Epithelial cell of prostate (primary cell): Measurements from ENCODE around the gene PPFIBP1.
"Not testable (repeated sequence)": the region's sequence is repeated elsewhere in the genome, so short reads cannot be mapped to it uniquely, and the experiment has no call there.

Experiments
- DNase-seq: peaks from one replicate; pipeline ENCODE4 v3.0.0-alpha.2; 2011; ENCODE audit warnings: low read depth, low spot score
- H3K27ac ChIP-seq: fragments of 450-650 bp; 2 replicates; pipeline ENCODE4 v1.5.1; 2017; ENCODE audit warnings: mild to moderate bottlenecking

PPFIBP1 gene

DNA sequence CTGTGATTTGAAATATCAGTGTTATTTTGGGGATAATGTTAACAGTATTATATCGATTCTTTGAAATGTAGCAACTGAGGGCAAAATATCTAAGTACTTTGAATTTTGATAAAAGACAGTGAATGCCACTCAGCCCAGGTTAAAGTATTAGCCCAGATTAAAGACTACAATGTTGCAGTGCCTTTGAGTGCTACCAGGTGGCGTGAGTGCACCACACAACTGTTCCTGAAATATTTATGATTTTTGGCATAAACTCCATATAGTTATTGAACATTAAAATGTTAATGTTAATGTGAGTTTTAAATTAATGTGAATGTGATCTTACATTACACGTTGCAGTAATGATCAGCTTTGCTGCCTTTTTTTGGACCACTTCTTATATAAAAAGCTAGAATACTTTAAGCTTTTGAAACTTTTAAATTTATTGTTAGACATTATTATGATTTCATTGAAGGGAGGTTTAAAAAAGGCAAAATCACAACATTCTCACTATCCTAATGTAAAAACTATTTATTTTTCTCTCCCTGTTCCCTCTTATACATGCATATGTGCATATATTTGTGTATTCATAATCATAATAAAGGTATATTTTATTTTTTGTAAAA lies 209.1 kb downstream of the PPFIBP1 start:
- no peak overlapping the region for H3K27ac ChIP-seq
- DNase-seq: no peak

DNA sequence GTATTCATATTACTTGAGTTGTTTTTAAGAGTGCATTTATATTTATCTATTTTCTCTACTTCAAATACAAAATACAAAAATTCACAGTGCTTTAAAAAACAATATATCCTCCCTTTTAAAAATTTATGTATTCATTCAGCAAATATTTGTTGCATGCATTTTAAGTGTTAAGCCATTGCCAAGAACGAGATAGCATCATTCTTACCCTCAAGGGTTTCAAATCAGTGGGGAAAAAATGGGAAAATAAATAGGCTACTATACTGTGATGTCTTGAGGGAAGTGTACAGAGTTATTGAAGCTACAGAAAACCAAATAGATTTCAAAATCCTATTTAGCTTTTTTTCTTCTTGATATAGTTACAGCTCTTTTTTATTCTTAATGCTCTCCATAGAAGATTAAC lies 209.8 kb downstream of the PPFIBP1 start:
- no peak for DNase-seq

DNA sequence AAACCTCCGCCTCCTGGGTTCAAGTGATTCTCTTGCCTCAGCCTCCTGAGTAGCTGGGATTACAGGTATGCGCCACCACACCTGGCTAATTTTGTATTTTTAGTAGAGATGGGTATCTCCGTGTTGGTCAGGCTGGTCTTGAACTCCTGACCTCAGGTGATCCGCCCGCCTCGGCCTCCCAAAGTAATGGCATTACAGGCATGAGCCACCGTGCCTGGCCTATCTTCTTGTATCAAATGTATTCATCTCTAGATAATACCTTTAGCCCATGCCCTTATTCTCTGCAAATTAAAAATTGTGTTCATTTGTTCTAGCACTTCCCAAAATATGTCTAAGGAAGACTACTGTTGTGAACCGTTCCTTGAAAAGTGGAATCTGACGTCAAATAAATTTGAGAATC lies 210.3 kb downstream of the PPFIBP1 start:
- DNase-seq, H3K27ac ChIP-seq: not testable (repeated sequence)

More for the DNA sequence above, 209.8 kb downstream of the PPFIBP1 start:
- H3K27ac ChIP-seq: no peak overlapping the region

DNA sequence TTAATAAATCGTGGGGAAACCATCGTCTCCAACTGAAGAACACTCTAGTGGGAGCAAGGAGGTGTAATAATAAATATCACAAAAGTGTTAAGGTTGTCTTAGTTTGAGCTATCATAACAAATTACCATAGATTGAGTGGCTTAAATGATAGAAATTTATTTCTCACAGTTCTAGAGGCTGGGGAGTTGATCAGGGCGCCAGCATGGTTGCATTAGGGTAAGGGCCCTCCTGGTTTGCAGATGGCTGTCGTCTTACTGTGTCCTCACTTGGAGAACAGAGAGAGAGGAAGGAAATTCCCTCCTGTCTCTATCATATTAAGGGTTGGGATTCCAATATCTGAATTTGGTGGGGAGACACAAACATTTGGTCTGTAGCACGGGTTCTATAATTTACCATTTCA lies 219.6 kb downstream of the PPFIBP1 start:
- H3K27ac ChIP-seq: no peak overlapping the region
- DNase-seq: no peak
